ENCODE measurements around the gene HSD11B1.

Gene HSD11B1

GRCh38 chr1:209703834-209704504 is 677 bp upstream of the HSD11B1 start:
- no peak for TF ChIP-seq TAF1 (IDR thresholded peaks at IDR 0.05; ENCODE audit: borderline replicate concordance, insufficient read depth, low read length)
- TF ChIP-seq POLR2AphosphoS5 (IDR thresholded peaks at IDR 0.05; ENCODE audit: low read depth, low read length) = no peak
- TF ChIP-seq FOXP2 (optimal IDR thresholded peaks at IDR 0.05; ENCODE audit: borderline replicate concordance, extremely low read depth, extremely low read length, insufficient read depth) = no peak
- no peak for TF ChIP-seq REST (IDR thresholded peaks at IDR 0.05; ENCODE audit: insufficient read depth in 1 of 2, low read depth in 2 of 2, low read length in 2 of 2)
- TF ChIP-seq SIN3A (IDR thresholded peaks at IDR 0.05; ENCODE audit: borderline replicate concordance, insufficient read depth, low read length) = no peak

DNA sequence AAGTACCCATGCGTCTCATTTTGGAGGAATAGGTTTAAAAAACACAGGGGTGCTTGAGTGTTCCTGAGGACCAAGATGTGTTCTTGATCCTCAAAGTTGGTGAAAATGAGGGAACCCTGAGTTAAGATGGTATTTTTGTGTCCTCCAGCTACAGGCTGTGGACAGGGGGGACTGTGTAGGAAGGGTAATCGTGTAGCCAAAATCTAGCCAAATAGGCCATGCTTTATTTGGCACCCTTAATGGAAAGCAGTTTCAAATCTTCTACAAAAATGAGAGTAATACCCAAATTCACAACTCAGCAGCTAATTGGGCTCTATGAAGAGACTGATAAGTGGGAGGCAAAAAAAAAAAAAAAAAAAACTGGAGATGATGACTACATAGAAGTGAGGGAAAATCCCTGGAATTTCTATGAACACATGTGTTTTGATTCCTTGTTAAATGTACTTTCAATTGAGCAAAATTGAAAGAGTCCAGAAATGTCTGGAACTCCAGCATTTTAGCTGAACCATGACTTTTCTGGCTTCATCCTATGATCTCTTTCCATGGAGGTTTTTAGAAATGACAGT is 470 bp downstream of the HSD11B1 start:
- no peak for TF ChIP-seq POLR2AphosphoS5 (IDR thresholded peaks at IDR 0.05; ENCODE audit: low read depth, low read length)
- TF ChIP-seq TAF1 (IDR thresholded peaks at IDR 0.05; ENCODE audit: borderline replicate concordance, insufficient read depth, low read length) = no peak
- no peak for TF ChIP-seq REST (IDR thresholded peaks at IDR 0.05; ENCODE audit: insufficient read depth in 1 of 2, low read depth in 2 of 2, low read length in 2 of 2)
- no peak for TF ChIP-seq FOXP2 (optimal IDR thresholded peaks at IDR 0.05; ENCODE audit: borderline replicate concordance, extremely low read depth, extremely low read length, insufficient read depth)
- TF ChIP-seq SIN3A (IDR thresholded peaks at IDR 0.05; ENCODE audit: borderline replicate concordance, insufficient read depth, low read length) = no peak

GRCh38 chr1:209706622-209707021 is 2.0 kb downstream of the HSD11B1 start:
- TF ChIP-seq REST (IDR thresholded peaks at IDR 0.05; ENCODE audit: insufficient read depth in 1 of 2, low read depth in 2 of 2, low read length in 2 of 2) (no peak), SIN3A (IDR thresholded peaks at IDR 0.05; ENCODE audit: borderline replicate concordance, insufficient read depth, low read length) (no peak), FOXP2 (optimal IDR thresholded peaks at IDR 0.05; ENCODE audit: borderline replicate concordance, extremely low read depth, extremely low read length, insufficient read depth) (no peak), POLR2AphosphoS5 (IDR thresholded peaks at IDR 0.05; ENCODE audit: low read depth, low read length) (no peak), TAF1 (IDR thresholded peaks at IDR 0.05; ENCODE audit: borderline replicate concordance, insufficient read depth, low read length) (no peak)

DNA sequence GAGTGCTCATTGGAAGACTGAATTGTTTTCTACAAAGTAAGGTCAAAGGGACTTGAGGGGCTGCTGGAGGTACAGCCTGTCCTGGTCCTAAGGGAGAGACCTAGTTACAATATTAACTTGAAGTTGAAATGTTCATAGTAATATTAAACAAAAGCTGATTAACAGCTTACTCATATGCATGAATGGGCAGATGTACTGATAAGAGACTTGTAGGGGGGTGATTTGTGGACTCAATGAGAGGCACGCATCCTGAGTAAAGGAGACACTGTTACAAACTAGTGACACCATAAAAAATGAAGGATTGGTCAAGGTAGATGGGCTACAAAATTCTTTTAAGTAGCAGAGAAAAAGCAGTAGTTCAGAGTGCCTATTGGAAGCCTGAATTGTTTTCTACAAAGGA is 2.7 kb downstream of the HSD11B1 start:
- TF ChIP-seq FOXP2 (optimal IDR thresholded peaks at IDR 0.05; ENCODE audit: borderline replicate concordance, extremely low read depth, extremely low read length, insufficient read depth) (no peak), REST (IDR thresholded peaks at IDR 0.05; ENCODE audit: insufficient read depth in 1 of 2, low read depth in 2 of 2, low read length in 2 of 2) (no peak), SIN3A (IDR thresholded peaks at IDR 0.05; ENCODE audit: borderline replicate concordance, insufficient read depth, low read length) (no peak), TAF1 (IDR thresholded peaks at IDR 0.05; ENCODE audit: borderline replicate concordance, insufficient read depth, low read length) (no peak), POLR2AphosphoS5 (IDR thresholded peaks at IDR 0.05; ENCODE audit: low read depth, low read length) (no peak)
